GM19351 (cell line): ENCODE data around the gene DEFB126.
"Not testable (repeated sequence)": the region's sequence is repeated elsewhere in the genome, so short reads cannot be mapped to it uniquely, and the experiment has no call there.

Experiments used
- ATAC-seq: cut with Tn5 transposase; IDR thresholded peaks from one replicate; pipeline ENCODE4 v1.9.1; 2021; ENCODE audit warnings: mild to moderate bottlenecking, moderate library complexity; ENCODE audit not compliant: unreplicated experiment

Gene DEFB126, protein sequence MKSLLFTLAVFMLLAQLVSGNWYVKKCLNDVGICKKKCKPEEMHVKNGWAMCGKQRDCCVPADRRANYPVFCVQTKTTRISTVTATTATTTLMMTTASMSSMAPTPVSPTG

GRCh38 chr20:142290-142689 is at the start of gene DEFB126:
Gene DEFB126, plus strand, starts transcription at chr20:142590. Its CDS starts 39 bp downstream, at chr20:142629.
- no peak for ATAC-seq

GRCh38 chr20:93641-94040 is 48.7 kb upstream of the DEFB126 start:
- ATAC-seq = no peak

DNA sequence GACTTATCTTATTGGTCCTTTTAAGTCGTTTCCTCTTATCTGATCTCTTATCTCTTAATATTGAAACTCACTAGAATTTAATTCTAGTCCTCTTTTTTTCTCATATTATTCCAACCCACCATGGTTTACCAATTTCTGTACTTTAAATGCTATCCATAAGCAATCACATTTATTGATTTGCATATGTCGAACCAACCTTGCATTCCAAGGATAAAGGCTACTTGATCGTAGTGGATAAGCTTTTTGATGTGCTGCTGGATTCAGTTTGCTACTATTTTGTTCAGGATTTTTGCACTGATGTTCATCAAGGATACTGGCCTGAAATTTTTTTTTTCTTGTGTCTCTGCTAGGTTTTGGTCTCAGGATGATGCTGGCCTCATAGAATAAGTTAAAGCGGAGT is 47.2 kb upstream of the DEFB126 start:
- no peak for ATAC-seq

DNA sequence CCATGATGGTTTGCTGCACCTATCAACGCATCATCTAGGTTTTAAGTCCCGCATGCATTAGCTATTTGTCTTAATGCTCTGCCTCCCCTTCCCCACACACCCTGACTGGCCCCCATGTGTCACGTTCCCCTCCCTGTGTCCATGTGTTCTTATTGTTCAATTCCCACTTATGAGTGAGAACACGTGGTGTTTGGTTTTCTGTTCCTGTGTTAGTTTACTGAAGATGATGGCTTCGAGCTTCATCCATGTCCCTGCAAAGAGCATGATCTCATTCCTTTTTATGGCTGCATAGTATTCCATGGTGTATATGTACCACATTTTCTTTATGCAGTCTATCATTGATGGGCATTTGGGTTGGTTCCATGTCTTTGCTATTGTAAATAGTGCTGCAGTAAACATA is 44.7 kb upstream of the DEFB126 start:
- not testable (repeated sequence) for ATAC-seq

GRCh38 chr20:101975-102374 is 40.4 kb upstream of the DEFB126 start:
- no peak for ATAC-seq

- no peak for ATAC-seq
Observed at GRCh38 chr20:103456-103855, 38.9 kb upstream of the DEFB126 start.

DNA sequence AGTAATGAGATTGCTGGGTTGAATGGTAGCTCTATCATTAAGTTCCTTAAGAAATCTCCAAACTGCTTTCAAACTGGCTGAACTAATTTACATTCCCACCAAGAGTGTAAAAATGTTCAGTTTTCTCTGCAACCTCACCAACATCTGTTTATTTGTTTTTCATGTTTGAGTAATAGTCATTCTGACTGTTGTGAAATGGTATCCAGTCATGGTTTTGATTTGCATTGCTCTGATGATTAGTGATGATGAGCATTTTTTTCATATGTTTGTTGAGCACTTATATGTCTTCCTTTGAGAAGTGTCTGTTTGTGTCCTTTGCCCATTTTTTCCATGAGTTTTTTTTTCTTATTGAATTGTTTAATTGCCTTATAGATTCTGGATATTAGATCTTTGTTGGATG is 30.0 kb upstream of the DEFB126 start:
- ATAC-seq = no peak

DNA sequence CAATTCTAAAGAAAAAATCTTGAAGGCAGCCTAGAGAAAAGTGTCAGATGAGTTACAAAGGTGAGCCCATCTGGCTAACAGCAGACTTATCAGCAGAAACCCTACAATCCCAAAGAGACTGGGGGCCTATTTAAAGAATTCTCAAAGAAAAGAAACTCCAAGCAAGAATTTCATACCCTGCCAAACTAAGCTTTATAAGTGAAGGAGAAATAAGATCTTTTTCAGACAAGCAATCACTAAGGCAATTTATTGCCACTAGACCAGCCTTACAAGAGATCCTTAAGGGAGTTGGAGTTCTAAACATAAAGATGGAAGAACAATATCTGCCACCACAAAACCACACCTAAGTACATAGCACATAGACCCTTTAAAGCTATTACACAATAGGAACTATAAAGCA is 24.9 kb upstream of the DEFB126 start:
- ATAC-seq = no peak

GRCh38 chr20:129786-130323 is 12.5 kb upstream of the DEFB126 start:
- ATAC-seq = not testable (repeated sequence)

DNA sequence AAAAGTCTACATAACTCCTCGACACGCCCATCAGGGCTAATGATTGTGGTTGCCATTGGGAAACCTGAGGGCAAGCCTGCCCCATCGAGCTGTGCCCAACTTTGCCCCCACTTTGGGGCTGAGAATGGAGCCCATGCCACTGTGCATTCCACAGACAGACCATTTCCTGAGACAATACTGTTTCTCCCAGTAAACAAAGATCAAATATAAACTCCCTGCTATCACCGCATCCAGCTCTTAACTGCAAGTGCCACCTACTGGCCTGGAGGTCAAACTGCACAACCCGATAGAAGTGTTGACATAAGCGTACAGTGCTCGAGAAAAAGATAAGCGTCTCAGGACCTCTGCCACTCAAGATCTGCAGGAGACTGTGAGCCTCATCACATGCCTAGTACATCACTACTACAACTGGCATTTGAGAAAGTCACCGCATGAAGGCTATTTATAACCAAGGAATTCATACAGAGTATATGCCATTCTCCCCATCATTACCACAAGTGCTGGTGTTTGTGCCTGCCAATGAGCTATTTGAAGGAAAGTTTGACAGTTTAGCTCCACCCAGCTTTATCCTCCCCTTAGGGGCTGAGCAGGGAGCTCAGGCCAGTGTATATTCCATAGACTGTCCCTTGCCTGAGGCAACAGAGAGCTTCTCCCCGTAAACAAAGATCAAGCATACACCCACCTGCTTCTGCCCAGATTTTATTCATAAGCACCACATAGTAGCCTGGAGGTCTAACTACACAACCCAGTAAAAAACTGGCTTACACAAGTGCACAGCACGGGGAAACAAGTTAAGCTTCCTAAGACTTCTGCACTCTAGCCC is 4.5 kb upstream of the DEFB126 start:
- no peak for ATAC-seq

DNA sequence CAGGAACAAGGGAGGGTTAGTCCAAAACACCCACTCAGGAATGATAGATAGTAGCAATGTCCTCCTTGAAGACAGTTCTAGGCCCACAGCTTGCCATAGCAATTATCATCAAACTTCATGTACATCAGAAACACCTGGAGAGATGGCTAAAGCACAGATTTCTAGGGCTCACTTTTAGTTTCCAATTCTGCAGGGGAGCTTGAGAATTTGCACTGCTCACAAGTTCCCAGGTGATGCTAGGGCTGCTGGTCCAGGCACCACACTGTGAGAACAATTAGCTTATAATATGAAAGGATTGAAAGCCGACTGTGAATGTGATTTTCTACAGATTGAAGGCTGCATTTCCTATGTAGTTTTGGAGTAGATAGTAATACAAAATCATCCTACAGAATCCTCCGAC is 3.5 kb downstream of the DEFB126 start:
- no peak for ATAC-seq

DNA sequence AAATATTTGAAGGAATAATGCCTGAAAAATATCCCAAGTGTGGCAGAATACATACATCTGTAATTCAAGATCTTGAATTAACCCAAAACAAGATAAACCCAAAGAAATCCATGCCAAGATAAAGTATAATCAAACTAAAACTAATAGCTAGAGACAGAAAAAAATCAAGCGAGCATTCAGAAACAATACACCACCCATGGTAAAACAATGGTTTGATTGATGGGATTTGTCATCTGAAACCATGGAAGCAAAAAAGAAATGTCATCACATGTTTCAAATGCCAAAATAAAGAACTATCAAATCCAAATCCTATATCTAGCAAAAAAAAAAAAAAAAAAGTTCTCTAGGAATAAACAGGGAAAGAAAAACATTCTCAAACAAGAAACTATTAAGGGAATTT is 9.7 kb downstream of the DEFB126 start:
- no peak for ATAC-seq

DNA sequence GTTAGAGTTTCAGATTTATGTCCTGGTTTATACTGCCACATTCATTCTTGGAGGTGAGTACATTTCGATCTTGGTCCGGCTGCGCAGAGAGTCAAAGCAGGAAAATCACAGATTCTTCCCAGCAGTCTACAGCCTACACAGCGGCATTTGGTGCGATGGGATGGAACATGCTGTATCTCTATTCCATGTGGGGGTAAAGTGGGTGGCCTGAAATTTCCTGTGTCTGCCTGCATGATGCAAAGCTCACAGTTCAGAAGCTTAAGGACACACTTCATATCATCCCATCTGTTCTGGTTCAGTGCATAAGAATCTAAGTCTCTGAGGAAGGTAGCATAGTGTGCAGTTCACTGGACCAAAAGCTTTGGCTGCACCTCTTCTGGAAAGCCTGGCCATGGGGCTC is 14.8 kb downstream of the DEFB126 start, which contains the start of gene DEFB127:
Gene DEFB127 (plus strand): TSS at position 301 of the 400 bp plus-strand sequence. CDS start 91 bp downstream, at position 392.
- ATAC-seq = no peak

- ATAC-seq = no peak
Observed at GRCh38 chr20:164618-165017, 22.2 kb downstream of the DEFB126 start.

DNA sequence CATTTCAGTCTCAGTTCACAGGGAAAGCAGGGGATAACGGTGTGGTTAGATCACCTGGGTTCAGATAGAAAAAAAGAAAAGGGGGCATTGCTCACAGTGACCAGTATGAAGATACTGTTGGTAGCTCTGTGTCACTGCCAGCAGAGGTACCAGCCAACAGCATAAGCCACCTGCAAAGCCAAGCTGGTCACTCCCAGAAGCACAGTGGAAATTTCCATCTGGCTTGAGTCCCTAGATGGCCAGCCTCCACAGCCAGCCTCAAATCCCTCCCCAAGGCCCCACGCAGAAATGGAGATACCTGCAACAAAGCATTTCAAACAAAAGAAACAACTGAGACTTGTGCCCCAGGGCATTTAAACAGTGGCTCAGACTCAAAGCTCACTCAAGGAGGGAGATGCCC is 26.5 kb downstream of the DEFB126 start:
- ATAC-seq = no peak

GRCh38 chr20:184288-184687 is 41.9 kb downstream of the DEFB126 start:
- no peak for ATAC-seq

DNA sequence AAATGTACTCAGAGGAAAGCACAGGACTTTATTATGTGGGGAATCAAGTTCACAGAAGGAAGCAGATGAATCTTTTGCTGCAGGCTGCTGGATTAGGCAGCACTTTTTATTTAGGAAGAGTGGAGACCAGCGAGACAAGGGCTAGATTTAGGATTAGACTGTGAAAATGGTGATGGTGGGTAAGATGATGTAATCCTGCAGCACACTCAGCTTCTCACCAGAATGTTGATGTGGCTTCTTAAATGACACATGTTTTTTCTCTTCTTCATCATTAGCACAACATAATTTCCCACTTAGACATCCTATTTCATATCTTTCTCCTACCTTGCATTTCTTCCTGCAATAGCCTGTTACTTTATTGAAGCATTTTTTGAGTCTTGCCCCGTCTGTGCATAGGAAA is 45.3 kb downstream of the DEFB126 start:
- ATAC-seq = no peak

DNA sequence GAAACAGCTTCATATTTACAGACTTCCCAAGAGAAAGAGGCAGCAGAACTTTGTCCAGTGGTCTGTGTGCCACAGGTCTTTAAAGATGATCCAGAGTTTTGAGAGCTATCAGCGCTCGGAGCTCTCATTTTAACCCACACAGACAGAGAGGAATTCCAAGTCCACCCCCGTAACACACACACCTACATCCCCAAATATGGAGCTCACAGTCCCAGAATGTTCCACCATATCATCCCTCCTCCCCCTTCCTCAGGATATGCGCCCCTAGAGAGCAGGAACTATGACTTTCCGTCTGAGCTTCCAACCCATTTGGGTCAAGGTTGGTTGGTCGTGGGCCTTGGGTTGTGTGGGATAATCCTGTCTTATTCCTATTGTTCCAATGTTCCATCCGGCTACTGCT is 47.2 kb downstream of the DEFB126 start, which contains the start of gene DEFB128:
Gene DEFB128 (minus strand): TSS at position 101 of the 400 bp plus-strand sequence. CDS start 88 bp downstream, at position 13.
- ATAC-seq = no peak
